A673 (cell line): ENCODE data around the gene MAGI1.

ENCODE experiments used
- EZH2 ChIP-seq: fragments of 200-600 bp; sonication (generic); IDR thresholded peaks from 2 replicates; pipeline ENCODE4 v1.6.1; 2017; ENCODE audit warnings: borderline replicate concordance, low read depth, mild to moderate bottlenecking, mixed read lengths, antibody characterized with exemption, low read length; ENCODE audit not compliant: poor library complexity, severe bottlenecking
- TF ChIP-seq, protein P1 (sequence below): fragments of 300-800, 200-600 bp; sonication (generic); conservative IDR thresholded peaks from 2 replicates; pipeline ENCODE4 v1.5.1; 2017; ENCODE audit warnings: low read depth, mild to moderate bottlenecking, antibody characterized with exemption, low read length, moderate library complexity, mixed read lengths

DNA sequence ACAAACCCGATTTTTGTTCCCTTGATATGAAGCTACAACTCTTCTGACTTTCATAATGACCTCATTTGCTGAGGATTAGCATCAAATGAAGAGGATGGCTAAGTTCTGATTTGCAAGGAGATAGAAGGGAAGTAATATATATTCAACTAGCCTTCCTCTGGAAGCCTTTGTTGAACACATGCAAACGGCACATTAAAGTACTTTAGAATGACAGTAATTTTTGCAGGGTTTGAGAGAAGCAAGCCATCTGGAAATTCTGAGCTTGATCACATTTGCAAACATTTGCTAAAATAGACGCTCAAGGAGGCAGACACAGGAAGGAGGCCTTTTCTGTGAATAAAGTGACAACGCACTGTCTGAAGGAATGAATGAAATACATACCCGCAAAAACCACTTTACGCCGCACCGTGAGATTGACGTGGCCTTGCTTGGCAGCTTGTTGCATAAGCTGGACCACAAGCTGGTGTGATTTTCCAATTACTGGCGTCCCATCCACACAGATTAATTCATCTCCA, 657.2 kb downstream of the MAGI1 start:
- TF ChIP-seq EZH2 = no peak
- TF ChIP-seq, protein P1, sequence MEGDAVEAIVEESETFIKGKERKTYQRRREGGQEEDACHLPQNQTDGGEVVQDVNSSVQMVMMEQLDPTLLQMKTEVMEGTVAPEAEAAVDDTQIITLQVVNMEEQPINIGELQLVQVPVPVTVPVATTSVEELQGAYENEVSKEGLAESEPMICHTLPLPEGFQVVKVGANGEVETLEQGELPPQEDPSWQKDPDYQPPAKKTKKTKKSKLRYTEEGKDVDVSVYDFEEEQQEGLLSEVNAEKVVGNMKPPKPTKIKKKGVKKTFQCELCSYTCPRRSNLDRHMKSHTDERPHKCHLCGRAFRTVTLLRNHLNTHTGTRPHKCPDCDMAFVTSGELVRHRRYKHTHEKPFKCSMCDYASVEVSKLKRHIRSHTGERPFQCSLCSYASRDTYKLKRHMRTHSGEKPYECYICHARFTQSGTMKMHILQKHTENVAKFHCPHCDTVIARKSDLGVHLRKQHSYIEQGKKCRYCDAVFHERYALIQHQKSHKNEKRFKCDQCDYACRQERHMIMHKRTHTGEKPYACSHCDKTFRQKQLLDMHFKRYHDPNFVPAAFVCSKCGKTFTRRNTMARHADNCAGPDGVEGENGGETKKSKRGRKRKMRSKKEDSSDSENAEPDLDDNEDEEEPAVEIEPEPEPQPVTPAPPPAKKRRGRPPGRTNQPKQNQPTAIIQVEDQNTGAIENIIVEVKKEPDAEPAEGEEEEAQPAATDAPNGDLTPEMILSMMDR = no peak
